Measurements from ENCODE around the gene PLCB1. TPM values are rescaled to one million over a fixed set of nuclear protein-coding genes. Genes with fewer than 3 reads are reported as not detected.
A peak's percentile ranks its signal among the peaks of the same experiment; 100 is the strongest.

Gene PLCB1
- total RNA-seq, 2 experiments from 2014 or later = 1.9 to 2.2 TPM

DNA sequence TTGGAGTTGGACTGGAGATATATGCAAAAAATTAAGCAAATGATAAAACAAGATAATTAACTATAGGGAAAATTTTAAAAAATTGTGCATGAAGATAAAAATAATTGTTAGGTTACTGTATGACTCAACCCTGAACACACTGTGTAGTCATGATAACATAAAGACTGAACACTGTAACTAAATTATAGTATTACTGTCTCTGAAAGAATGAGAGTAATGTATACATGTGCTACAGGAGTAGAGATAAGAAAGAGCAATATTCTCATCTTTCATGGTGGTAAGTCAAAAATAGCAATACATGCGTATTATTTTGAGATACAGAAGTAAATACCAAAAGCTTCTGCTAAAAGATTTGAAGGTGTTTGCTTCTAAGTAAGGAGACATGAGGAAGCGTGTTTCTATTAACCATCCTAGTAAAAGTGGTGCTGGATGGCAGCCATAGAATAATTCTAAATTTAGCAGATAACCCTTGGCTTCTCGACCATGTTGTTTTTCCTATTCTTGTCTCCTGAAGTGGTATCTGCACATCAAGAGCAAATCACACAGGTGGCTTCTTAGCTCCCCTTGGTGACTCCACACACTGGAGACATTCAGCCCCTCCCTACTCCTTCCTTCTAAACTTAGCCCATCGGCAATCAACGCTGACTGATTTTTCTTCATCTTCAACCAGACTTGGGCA, 546.2 kb downstream of the PLCB1 start:
- Mint-ChIP-seq H3K9me3 (no peaks in the 10 kb centered on the region), H3K27me3 (no peaks in the 10 kb centered on the region), H3K36me3 (ENCODE audit: low read depth) (no peaks in the 10 kb centered on the region), H3K4me1 (no peaks in the 10 kb centered on the region), H3K4me3 (no peak overlapping the region), H3K27ac (no peak overlapping the region)
- POLR2A ChIA-PET = no interaction called here
- DNase-seq = no peak
- CTCF ChIA-PET = no interaction called here

DNA sequence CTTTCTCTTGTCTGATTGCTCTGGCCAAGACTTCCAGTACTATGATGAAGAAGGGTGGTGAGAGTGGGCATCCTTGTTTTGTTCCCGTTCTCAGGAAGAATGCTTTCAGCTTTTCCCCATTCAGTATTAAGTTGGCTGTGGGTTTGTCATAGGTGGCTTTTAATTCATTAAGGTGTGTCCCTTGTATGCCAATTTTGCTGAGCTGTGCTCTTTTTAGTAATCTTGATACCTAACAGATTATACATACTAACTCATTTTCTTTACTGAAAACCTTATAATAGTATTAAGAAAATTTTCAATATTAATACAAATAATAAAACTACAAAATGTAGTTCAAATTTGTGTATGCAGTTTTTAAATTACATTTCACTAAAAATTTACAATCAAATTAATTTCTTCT, 557.3 kb downstream of the PLCB1 start:
- Mint-ChIP-seq H3K27me3 (no peaks in the 10 kb centered on the region), H3K4me3 (no peak overlapping the region), H3K27ac (no peak overlapping the region), H3K9me3 (peaks cover 5% of the 10 kb centered on the region), H3K4me1 (no peaks in the 10 kb centered on the region), H3K36me3 (ENCODE audit: low read depth) (no peaks in the 10 kb centered on the region)
- no peak for DNase-seq
- POLR2A ChIA-PET = no interaction called here
- CTCF ChIA-PET = no interaction called here

DNA sequence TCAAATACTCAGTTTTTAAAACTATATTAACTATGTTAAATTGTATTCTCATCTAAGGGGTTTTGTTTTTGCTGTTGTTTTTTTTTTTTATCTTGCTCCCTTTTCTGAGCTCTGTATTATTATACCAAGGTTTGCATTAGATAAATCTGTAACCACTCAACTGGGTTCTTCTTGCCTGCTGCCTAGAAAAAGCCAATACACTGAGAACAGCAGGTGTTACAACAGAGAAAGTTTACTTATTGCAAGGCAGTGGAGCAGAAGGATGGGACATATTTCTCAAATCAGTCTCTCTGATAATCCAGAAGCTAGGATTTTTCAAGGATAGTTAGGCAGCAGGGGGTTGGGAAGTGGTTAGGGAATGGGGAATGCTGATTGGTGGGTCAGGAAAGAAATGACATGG, 558.0 kb downstream of the PLCB1 start:
- Mint-ChIP-seq H3K4me1 (no peaks in the 10 kb centered on the region), H3K27me3 (no peaks in the 10 kb centered on the region), H3K36me3 (ENCODE audit: low read depth) (no peaks in the 10 kb centered on the region), H3K27ac (no peak overlapping the region), H3K4me3 (no peak overlapping the region), H3K9me3 (peaks cover 5% of the 10 kb centered on the region)
- no peak for DNase-seq
- CTCF ChIA-PET = no interaction called here
- POLR2A ChIA-PET = no interaction called here

DNA sequence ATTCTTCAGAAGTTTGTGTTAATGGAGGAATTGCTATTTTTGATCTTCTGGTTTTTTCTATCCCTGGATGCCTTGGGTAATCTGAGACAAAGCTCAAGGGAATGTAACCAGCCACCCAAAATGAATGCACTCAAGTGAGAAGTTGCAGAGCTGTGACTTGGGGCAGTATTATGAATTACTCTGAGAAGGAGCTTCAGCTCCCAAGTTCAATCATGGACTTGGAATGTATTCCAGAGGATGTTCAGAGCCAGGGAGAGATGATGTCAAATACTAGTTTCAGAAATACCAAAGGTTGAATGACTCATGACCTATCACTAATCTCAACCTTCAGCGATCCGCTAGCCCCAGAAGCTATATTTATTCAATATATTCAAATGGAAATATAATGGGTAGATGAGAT, 561.6 kb downstream of the PLCB1 start:
- Mint-ChIP-seq H3K27me3 (no peaks in the 10 kb centered on the region), H3K27ac (no peak overlapping the region), H3K4me1 (no peaks in the 10 kb centered on the region), H3K36me3 (ENCODE audit: low read depth) (no peaks in the 10 kb centered on the region), H3K4me3 (no peak overlapping the region), H3K9me3 (peaks cover 5% of the 10 kb centered on the region)
- POLR2A ChIA-PET = no interaction called here
- no peak for DNase-seq
- CTCF ChIA-PET = no interaction called here

DNA sequence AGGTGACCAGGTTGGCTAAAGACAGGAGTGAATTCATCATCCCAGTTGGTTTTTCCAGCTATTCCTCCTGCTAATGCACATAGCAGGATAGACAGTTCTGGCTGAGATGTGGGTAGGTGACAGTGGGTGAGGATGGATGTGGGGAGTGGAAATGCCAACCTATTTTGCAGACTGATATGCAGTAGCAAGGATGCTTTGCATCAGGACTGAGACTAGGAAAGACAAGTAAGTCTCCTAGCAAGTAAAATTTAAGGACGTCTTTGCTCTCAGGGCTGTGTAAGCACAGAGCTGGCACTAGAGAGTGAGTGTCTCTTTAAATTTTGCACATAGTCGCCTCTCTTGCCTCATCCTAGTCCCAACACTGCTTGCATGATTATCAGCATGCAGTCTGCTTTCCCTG, 568.7 kb downstream of the PLCB1 start:
- H3K36me3 Mint-ChIP-seq (ENCODE audit: low read depth) = no peaks in the 10 kb centered on the region
- ChIA-PET POLR2A (no interaction called here), CTCF (no interaction called here)
- H3K9me3 Mint-ChIP-seq = no peaks in the 10 kb centered on the region
- H3K27me3 Mint-ChIP-seq = no peaks in the 10 kb centered on the region
- no peak overlapping the region for H3K4me3 Mint-ChIP-seq
- H3K27ac Mint-ChIP-seq = no peak overlapping the region
- DNase-seq = no peak
- no peaks in the 10 kb centered on the region for H3K4me1 Mint-ChIP-seq

DNA sequence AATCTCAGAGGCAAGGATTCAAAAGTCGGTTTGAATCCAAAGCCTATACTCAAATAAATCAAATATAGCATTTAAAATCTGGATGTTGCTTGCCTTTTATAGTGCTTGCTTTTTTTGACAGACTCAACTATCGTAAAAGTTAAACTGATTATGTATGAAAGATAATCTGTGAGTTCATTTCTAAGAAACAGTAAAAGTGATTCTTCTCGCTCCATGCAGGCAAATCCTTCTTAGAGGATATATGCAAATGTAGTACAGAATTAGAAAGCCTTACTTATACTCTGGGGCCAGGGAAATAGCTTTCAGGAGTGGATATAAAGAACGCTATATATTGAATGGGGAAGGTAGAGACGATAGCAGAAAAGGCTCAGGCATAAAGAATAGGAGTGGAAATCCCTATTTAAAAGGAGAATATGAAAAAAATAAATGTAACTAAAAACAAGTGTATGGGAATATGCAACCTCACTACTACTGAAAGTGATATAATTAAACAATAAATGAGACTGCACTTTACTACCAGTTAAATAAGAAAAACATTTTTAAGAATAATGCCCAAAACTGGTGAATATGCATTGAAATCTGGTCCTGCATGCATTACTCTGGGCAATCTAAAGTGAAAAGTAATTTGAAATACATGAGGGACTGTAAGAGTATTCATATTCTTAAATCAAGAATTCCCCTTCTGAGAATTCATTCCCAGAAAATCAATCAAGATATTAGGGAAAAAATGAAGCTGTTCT, 575.1 kb downstream of the PLCB1 start:
- Mint-ChIP-seq H3K4me3 (no peak overlapping the region), H3K27ac (no peak overlapping the region), H3K27me3 (no peaks in the 10 kb centered on the region), H3K36me3 (ENCODE audit: low read depth) (no peaks in the 10 kb centered on the region), H3K9me3 (no peaks in the 10 kb centered on the region), H3K4me1 (no peaks in the 10 kb centered on the region)
- POLR2A ChIA-PET = no interaction called here
- no peak for DNase-seq
- CTCF ChIA-PET = interaction anchor here (1.1 kb wide), 1 partner anchor 400 kb away, joined by 4 read pairs; no protein-coding TSS in a partner anchor

DNA sequence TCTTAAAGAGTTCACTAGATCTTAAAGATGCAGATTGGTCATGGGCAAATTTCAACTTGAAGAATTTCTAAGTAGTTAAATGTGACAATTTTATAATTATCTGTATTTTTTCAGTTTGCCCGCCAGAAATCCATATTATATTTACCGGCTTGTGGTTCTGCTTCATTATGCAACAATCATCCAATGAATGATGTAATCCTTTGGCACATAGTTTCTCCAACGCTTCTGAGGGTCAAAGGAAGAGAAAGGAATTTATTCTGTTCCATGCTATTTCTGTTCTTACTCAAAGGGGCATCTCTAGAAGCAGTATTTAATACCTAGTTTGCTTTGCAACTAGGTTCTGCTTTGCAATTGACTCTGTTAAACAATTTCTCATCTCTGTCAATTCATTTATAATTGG, 577.6 kb downstream of the PLCB1 start:
- Mint-ChIP-seq H3K27me3 (no peaks in the 10 kb centered on the region), H3K36me3 (ENCODE audit: low read depth) (no peaks in the 10 kb centered on the region), H3K9me3 (no peaks in the 10 kb centered on the region), H3K4me1 (no peaks in the 10 kb centered on the region), H3K27ac (no peak overlapping the region), H3K4me3 (no peak overlapping the region)
- no peak for DNase-seq
- ChIA-PET CTCF (interaction anchor here (1.1 kb wide), 1 partner anchor 13 kb away, joined by 3 read pairs; no protein-coding TSS in a partner anchor), POLR2A (no interaction called here)

DNA sequence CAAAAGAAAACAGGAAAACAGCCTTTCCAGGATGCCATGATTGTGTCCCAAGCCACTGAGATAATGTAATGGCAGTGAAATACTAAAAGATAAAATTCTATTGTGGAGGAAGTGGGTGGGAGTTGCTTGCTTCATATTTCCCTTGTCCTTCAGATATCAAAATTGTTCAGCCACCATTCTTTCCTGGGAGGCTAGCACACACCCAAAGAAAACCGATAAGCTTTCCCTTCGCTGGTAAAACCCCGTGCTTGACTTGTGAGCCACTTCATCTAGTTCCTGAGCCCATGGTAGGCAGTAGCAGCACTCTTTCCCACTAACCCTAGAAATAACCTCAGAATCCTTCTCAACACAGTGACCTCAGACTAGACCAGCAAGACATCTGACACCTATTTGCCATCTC, 579.4 kb downstream of the PLCB1 start:
- no peaks in the 10 kb centered on the region for H3K9me3 Mint-ChIP-seq
- H3K4me3 Mint-ChIP-seq = no peak overlapping the region
- ChIA-PET CTCF (interaction anchor here (3.3 kb wide), 1 partner anchor 10 kb away, joined by 17 read pairs; no protein-coding TSS in a partner anchor), POLR2A (no interaction called here)
- no peak overlapping the region for H3K27ac Mint-ChIP-seq
- no peaks in the 10 kb centered on the region for H3K27me3 Mint-ChIP-seq
- H3K4me1 Mint-ChIP-seq = no peaks in the 10 kb centered on the region
- H3K36me3 Mint-ChIP-seq (ENCODE audit: low read depth) = no peaks in the 10 kb centered on the region
- no peak for DNase-seq

DNA sequence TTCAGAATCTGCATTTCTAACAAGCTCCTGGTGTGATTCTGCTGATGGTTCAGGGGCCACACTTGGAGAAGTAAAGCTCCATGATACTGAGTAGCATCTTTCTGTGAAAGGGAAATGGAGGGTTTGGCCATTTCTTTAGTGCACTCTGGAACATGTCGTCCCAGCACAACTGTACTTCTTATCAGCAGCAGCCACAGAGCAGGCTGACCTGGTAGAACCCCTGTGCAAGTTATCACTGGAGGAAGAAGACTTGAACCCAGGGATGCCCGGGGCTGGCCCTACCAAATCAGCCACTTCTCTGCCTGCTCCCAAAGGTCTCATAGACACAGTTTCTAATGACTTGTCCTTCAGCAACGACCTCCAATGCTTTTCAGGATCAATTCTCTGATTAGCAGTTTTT, 582.1 kb downstream of the PLCB1 start:
- no peak overlapping the region for H3K4me3 Mint-ChIP-seq
- no peaks in the 10 kb centered on the region for H3K36me3 Mint-ChIP-seq (ENCODE audit: low read depth)
- ChIA-PET POLR2A (no interaction called here), CTCF (interaction anchor here (3.3 kb wide), 1 partner anchor 7 kb away, joined by 17 read pairs; no protein-coding TSS in a partner anchor)
- H3K27me3 Mint-ChIP-seq = no peaks in the 10 kb centered on the region
- H3K4me1 Mint-ChIP-seq = no peaks in the 10 kb centered on the region
- no peaks in the 10 kb centered on the region for H3K9me3 Mint-ChIP-seq
- H3K27ac Mint-ChIP-seq = no peak overlapping the region
- no peak for DNase-seq

DNA sequence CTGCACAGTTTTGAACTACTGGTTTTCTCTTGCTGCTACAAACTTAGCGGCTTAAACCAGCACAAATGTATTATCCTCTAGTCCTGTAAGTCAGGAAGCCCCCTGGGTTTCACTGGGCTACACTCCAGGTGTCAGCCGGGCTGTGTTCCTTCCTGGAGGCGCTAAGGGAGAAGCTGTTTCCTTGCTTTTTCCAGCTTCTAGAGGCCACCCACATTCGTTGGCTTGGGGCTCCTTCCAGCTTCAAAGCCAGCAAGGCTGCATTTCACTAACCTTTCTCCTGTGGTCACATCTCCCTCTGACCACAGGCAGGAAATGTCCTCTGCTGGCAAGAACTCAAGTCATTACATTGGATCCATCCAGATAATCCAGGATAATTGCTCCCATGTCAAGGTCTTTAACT, 586.2 kb downstream of the PLCB1 start:
- no peak overlapping the region for H3K27ac Mint-ChIP-seq
- H3K9me3 Mint-ChIP-seq = no peaks in the 10 kb centered on the region
- ChIA-PET CTCF (interaction anchor here (1.0 to 6.4 kb wide), 3 partner anchors 17 to 674 kb away, joined by 3 to 49 read pairs (median 6); partner anchors contain the start of gene PLCB1), POLR2A (no interaction called here)
- no peaks in the 10 kb centered on the region for H3K27me3 Mint-ChIP-seq
- no peaks in the 10 kb centered on the region for H3K4me1 Mint-ChIP-seq
- DNase-seq = no peak
- H3K36me3 Mint-ChIP-seq (ENCODE audit: low read depth) = no peaks in the 10 kb centered on the region
- H3K4me3 Mint-ChIP-seq = no peak overlapping the region

DNA sequence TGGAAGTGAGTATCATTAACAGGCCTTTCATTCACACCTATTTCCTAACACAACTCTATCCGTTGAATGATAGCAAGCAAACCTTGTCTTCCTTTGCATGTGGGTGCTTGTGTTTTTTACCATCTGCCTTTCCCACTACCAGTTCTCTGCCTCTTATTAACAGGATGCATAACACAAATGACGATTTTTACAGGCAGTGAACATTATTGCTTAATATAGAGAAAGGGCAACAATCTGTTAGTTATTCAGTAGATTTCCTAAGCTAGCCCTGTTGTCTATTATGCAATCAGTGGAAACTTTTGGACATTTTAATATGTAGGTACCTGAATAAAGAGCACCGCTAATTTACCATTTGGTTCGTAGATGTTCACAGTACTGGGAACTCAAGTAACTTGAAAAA, 588.0 kb downstream of the PLCB1 start:
- Mint-ChIP-seq H3K9me3 (no peaks in the 10 kb centered on the region), H3K4me3 (no peak overlapping the region), H3K4me1 (no peaks in the 10 kb centered on the region), H3K27me3 (no peaks in the 10 kb centered on the region), H3K27ac (no peak overlapping the region), H3K36me3 (ENCODE audit: low read depth) (no peaks in the 10 kb centered on the region)
- no peak for DNase-seq
- POLR2A ChIA-PET = no interaction called here
- CTCF ChIA-PET = interaction anchor here (1.1 to 6.4 kb wide), 6 partner anchors 7 to 784 kb away, joined by 3 to 49 read pairs (median 10); no protein-coding TSS in a partner anchor

DNA sequence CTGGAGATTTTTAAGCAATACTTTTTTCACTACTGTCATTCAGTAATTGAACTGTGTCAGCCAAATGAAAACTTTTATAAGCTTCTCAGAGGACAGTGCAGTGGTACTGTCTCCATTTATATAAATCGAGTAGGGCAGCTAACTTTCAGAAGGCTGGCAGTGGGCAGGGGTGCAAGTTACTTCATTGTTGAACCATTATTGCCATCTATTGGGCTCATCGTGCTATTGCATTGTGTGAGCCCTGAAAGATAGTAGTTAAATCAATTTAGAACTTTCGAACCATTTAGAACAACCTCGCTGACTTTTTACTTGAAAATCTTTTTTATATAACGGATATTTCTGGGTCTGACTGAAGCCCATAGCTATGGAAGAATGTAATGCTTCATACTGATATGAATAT, 589.0 kb downstream of the PLCB1 start:
- no peaks in the 10 kb centered on the region for H3K36me3 Mint-ChIP-seq (ENCODE audit: low read depth)
- ChIA-PET POLR2A (no interaction called here), CTCF (interaction anchor here (0.7 to 6.4 kb wide), 18 partner anchors 8 to 1956 kb away, joined by 3 to 49 read pairs (median 4); partner anchors contain the start of gene PLCB1)
- H3K4me1 Mint-ChIP-seq = no peaks in the 10 kb centered on the region
- no peak overlapping the region for H3K27ac Mint-ChIP-seq
- no peaks in the 10 kb centered on the region for H3K27me3 Mint-ChIP-seq
- no peak for DNase-seq
- no peak overlapping the region for H3K4me3 Mint-ChIP-seq
- H3K9me3 Mint-ChIP-seq = no peaks in the 10 kb centered on the region

DNA sequence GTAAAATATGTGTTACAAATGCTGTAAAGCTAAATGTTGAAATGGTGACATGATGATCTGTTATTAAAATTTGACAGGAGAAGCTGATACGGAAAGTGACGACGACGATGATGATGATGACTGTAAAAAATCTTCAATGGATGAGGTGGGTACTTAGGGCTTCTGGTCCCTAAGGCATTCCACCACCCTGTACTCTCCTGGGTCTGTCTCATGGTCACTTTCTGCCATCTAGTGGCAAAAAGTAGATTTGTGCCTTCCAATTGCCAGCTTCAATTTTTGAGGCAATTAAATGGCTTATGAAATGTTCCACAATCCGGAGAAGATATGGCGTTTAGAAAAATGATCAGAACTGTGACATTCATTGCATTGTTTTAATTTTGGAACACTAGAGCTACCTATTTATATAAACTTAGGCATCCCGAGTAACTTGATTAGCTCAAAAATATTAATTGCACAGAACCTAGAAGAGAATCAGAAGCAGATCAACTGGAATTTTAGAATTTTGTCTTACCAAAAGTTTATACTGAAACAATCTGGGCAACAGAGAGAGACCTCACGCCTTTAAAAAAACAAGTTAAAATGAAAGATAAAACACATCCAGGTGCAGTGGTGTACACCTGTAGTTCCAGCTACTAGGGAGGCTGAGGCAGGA, 590.3 kb downstream of the PLCB1 start:
- Mint-ChIP-seq H3K4me1 (no peaks in the 10 kb centered on the region), H3K9me3 (no peaks in the 10 kb centered on the region), H3K36me3 (ENCODE audit: low read depth) (no peaks in the 10 kb centered on the region), H3K27ac (no peak overlapping the region), H3K4me3 (no peak overlapping the region), H3K27me3 (no peaks in the 10 kb centered on the region)
- peak; percentile 23 for DNase-seq
- ChIA-PET POLR2A (no interaction called here), CTCF (interaction anchor here (0.6 to 6.4 kb wide), 31 partner anchors 9 to 856 kb away, joined by 3 to 49 read pairs (median 3); partner anchors contain the start of gene PLCB1)

All from activated CD4-positive, alpha-beta memory T cell treated with anti-CD3 and anti-CD28 coated beads, Interleukin-2, amount 10 ng/mL, durations not matched to agents 7 days and 5 days (primary cell).